Esophagus (tissue), 2 donors: ENCODE data around the gene TST. TPM values are rescaled to one million over a fixed set of nuclear protein-coding genes. Genes with fewer than 3 reads are reported as not detected.

Source experiments
- H3K27ac ChIP-seq, 2 donors: one replicate each; pipeline ENCODE4 v1.5.1; 2013; ENCODE audit warnings: low read depth in 2 of 2, mild to moderate bottlenecking in 2 of 2, inconsistent platforms in 1 of 2, low read length in 1 of 2, moderate library complexity in 1 of 2
- H3K27me3 ChIP-seq, 2 donors: one replicate each; pipeline ENCODE4 v1.6.1; 2013; ENCODE audit warnings: low read length in 2 of 2, control low read depth in 1 of 2, mild to moderate bottlenecking in 1 of 2; ENCODE audit not compliant: insufficient read depth in 2 of 2, control insufficient read depth in 1 of 2
- H3K36me3 ChIP-seq, 2 donors: one replicate each; pipeline ENCODE4 v1.6.1; 2013; ENCODE audit warnings: low read length in 1 of 2; ENCODE audit not compliant: control insufficient read depth in 2 of 2, insufficient read depth in 2 of 2
- H3K4me1 ChIP-seq, 2 donors: one replicate each; pipeline ENCODE4 v1.6.1; 2013; ENCODE audit warnings: low read length in 1 of 2; ENCODE audit not compliant: control insufficient read depth in 2 of 2, insufficient read depth in 2 of 2
- H3K4me3 ChIP-seq, 2 donors: one replicate each; pipeline ENCODE4 v1.5.1; 2013; ENCODE audit warnings: low read length in 2 of 2, mild to moderate bottlenecking in 2 of 2, low read depth in 1 of 2, moderate library complexity in 1 of 2
- H3K9me3 ChIP-seq, 2 donors: one replicate each; pipeline ENCODE4 v1.6.1; 2013; ENCODE audit warnings: mild to moderate bottlenecking in 2 of 2, low read depth in 1 of 2, low read length in 1 of 2, moderate library complexity in 1 of 2; ENCODE audit not compliant: control insufficient read depth in 2 of 2, insufficient read depth in 1 of 2
- WGBS, 2 donors: extraction: QIAGEN DNeasy Blood & Tissue Kit; methylation state at CpG; one replicate each; pipeline ENCODE4 v1.1.7; 2013; 5-methylcytosine and 5-hydroxymethylcytosine counted together
- polyA plus RNA-seq, 2 donors: library from polyadenylated mRNA; stranded (reverse); fragments of 200-250 nt; gene quantifications; one replicate each; pipeline ENCODE4 v1.2.3, GENCODE V29; 2013
- donor health status: healthy with polysubstance abuse.
- donor health status: Bipolar disorder and iron deficiency.

The TST gene
- polyA plus RNA-seq, 2 donors = 108 to 140 TPM

DNA sequence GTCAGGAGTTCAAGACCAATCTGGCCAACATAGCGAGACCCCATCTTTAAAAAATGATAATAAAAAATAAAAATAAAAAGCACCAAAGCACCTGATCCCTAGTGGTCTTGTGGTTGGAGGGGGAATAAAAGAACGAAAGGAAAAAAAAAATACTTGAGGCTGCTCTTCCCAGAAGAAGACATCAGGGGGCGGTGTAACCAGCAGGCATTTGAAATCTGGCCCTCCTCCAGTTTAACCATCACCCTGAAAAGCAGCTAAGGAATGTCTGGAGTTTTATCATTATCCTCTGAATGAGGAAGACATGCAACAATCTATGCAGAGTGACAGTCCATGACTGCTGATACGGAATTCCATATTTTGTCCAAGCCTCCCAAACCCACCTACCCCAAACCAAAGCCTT is 26.7 kb upstream of the TST start:
- no peak overlapping the region for H3K27ac ChIP-seq
- no peaks in the 10 kb centered on the region for H3K27me3 ChIP-seq
- peaks cover 0 to 3% of the 10 kb centered on the region in 2 donors for H3K4me1 ChIP-seq
- no peaks in the 10 kb centered on the region for H3K36me3 ChIP-seq
- no peak overlapping the region for H3K4me3 ChIP-seq
- no peaks in the 10 kb centered on the region for H3K9me3 ChIP-seq
- WGBS, 2 donors = 45 to 55% methylated on average over 4 of the region's 4 CpGs

DNA sequence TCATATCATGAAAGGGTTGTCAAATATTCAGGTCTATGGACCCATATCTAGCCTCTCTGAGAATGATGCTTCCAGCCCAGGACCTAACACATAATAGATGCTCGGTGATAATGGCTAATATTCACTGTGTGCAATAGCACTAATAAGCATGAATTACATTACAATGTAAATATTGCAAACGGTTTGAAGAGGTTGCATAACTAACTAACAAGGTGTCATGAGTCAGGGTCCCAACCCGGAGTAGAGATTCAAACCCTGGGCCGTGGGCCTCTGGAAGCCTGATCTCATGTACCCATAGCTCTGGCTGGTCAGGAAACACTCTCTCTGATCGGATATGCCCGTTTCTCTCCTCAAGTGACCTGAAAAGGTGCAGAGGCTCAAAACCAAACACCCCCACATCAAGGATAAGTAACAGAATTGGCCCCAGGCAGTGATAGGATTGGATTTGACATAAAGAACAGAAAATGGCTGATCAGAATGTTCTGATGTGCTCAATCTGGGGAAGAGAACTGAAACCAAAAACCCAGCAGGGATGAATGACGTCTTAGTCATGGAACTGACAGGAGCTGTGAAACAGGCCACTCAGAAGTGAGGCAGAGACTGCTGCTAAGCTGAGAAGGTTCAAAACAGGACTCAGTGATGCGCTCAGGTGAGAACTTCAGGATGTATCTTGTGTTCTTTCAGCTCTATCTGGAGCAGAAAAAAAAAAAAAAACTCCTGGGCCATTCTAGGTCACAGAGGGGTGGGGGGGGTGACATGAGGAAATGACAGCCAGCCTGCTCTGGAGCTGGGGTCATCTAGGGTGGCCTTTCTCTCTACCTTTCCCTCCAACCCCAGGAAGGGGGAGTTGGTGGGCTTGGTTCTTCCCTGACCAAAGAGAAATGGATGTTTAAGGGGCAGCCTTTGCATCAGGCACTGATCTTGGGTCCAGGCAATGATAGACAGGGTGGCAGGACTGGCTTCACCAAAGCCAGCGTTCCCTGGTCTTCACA is 25.7 kb upstream of the TST start:
- no peaks in the 10 kb centered on the region for H3K27me3 ChIP-seq
- no peak overlapping the region for H3K27ac ChIP-seq
- 67 to 73% methylated on average over 9 of the region's 9 CpGs for WGBS, 2 donors
- H3K36me3 ChIP-seq = no peaks in the 10 kb centered on the region
- H3K4me1 ChIP-seq = peaks cover 0 to 3% of the 10 kb centered on the region in 2 donors
- no peaks in the 10 kb centered on the region for H3K9me3 ChIP-seq
- H3K4me3 ChIP-seq = no peak overlapping the region

DNA sequence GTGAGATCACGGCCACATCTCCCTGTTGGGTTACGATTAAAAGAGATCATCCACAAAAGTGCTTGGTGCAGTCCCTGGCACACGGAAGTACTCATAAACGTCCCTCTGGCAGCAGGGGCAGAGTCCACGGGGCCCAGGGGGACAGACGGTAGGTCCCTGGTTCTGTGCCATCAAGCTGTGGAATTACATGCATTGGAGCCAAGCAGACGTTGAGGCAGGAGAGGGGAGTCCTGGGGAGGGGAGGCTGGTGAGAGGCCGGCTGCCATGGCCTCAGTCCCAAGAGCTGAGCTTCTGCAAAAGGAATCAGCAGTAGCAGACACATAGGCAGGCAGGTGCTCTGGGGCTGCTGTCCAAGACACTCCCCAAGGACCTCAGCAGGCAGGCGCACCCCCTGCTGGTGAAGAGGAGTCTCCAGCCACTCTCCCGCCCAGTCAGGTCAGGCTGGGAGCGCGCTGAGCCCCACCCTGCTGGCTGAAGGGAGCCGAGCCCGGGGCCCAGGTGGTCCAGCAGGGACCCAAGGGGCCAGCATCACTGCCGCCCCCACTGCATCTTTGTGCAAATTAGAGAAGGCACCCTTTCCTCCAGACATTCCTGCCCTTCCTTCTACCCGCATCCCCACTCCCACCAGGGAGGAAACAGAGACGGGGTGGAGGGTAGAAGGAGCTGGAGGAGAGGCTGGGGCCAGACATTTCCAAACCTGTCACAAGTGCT is 24.7 kb upstream of the TST start:
- 30 to 34% methylated on average over 13 to 17 of the region's 17 CpGs for WGBS, 2 donors
- H3K27me3 ChIP-seq = no peaks in the 10 kb centered on the region
- no peaks in the 10 kb centered on the region for H3K9me3 ChIP-seq
- H3K36me3 ChIP-seq = no peaks in the 10 kb centered on the region
- H3K4me1 ChIP-seq = peaks cover 0 to 3% of the 10 kb centered on the region in 2 donors
- H3K27ac ChIP-seq = no peak overlapping the region
- no peak overlapping the region for H3K4me3 ChIP-seq

- 62 to 71% methylated on average over 7 of the region's 7 CpGs for WGBS, 2 donors
- Histone ChIP-seq H3K36me3 (no peaks in the 10 kb centered on the region), H3K27me3 (no peaks in the 10 kb centered on the region), H3K27ac (no peak overlapping the region), H3K4me1 (peaks cover 0 to 3% of the 10 kb centered on the region in 2 donors), H3K9me3 (no peaks in the 10 kb centered on the region), H3K4me3 (no peak overlapping the region)
These were observed 24.1 kb upstream of the TST start for GRCh38 chr22:37043209-37043827.

- H3K4me1 ChIP-seq = peaks cover 0 to 3% of the 10 kb centered on the region in 2 donors
- no peak overlapping the region for H3K4me3 ChIP-seq
- H3K36me3 ChIP-seq = no peaks in the 10 kb centered on the region
- H3K27me3 ChIP-seq = no peaks in the 10 kb centered on the region
- H3K9me3 ChIP-seq = no peaks in the 10 kb centered on the region
- H3K27ac ChIP-seq = no peak overlapping the region
- WGBS, 2 donors = 89 to 92% methylated on average over 2 of the region's 2 CpGs
These were observed 20.2 kb upstream of the TST start for GRCh38 chr22:37039466-37039865.

- H3K4me3 ChIP-seq = no peak overlapping the region
- WGBS, 2 donors = 69 to 72% methylated on average over 14 of the region's 14 CpGs
- H3K27ac ChIP-seq = no peak overlapping the region
- no peaks in the 10 kb centered on the region for H3K27me3 ChIP-seq
- H3K4me1 ChIP-seq = peaks cover 0 to 3% of the 10 kb centered on the region in 2 donors
- H3K36me3 ChIP-seq = no peaks in the 10 kb centered on the region
- H3K9me3 ChIP-seq = no peaks in the 10 kb centered on the region
These were observed 18.4 kb upstream of the TST start for GRCh38 chr22:37037669-37038068.

GRCh38 chr22:37036655-37037377 is 17.6 kb upstream of the TST start:
- no peaks in the 10 kb centered on the region for H3K9me3 ChIP-seq
- H3K4me3 ChIP-seq = no peak overlapping the region
- no peaks in the 10 kb centered on the region for H3K27me3 ChIP-seq
- 83 to 88% methylated on average over 11 of the region's 11 CpGs for WGBS, 2 donors
- peaks cover 0 to 3% of the 10 kb centered on the region in 2 donors for H3K4me1 ChIP-seq
- no peak overlapping the region for H3K27ac ChIP-seq
- no peaks in the 10 kb centered on the region for H3K36me3 ChIP-seq

GRCh38 chr22:37033605-37034430 is 14.6 kb upstream of the TST start:
- Histone ChIP-seq H3K4me1 (peaks cover 0 to 8% of the 10 kb centered on the region in 2 donors), H3K36me3 (peaks cover 0 to 15% of the 10 kb centered on the region in 2 donors), H3K9me3 (no peaks in the 10 kb centered on the region), H3K4me3 (no peak overlapping the region), H3K27ac (peak overlapping the region in 1 of 2 donors; percentile 26), H3K27me3 (no peaks in the 10 kb centered on the region)
- WGBS, 2 donors = 87 to 89% methylated on average over 23 of the region's 23 CpGs
